ENCODE data around the gene CYTH3. TPM values are rescaled to one million over a fixed set of nuclear protein-coding genes. Genes with fewer than 3 reads are reported as not detected.

The CYTH3 gene
- total and polyA plus RNA-seq, 2 experiments from 2014 or later = 11.9 to 15.7 TPM

- TF ChIP-seq EZH2phosphoT487 (IDR thresholded peaks at IDR 0.05; ENCODE audit: low read depth, severe bottlenecking, unreplicated experiment) (no peak), EZH2 (IDR thresholded peaks at IDR 0.05; ENCODE audit: borderline replicate concordance) (no peak), CTCF (IDR thresholded peaks at IDR 0.05; ENCODE audit: poor library complexity) (no peak)
- DNase-seq (ENCODE audit: low spot score) = no peak
- no peaks in the 10 kb centered on the region for H3K79me2 ChIP-seq
- no peak overlapping the region for H2AFZ ChIP-seq
- no peaks in the 10 kb centered on the region for H3K36me3 ChIP-seq (replicated peaks; ENCODE audit: insufficient read depth, low read depth)
- no peak overlapping the region for H3K4me2 ChIP-seq
- H4K20me1 ChIP-seq (ENCODE audit: insufficient read depth, poor library complexity, severe bottlenecking) = no peaks in the 10 kb centered on the region
- no peak overlapping the region for H3K27ac ChIP-seq
- no peak overlapping the region for H3K4me3 ChIP-seq
- WGBS (ENCODE audit: low lambda C conversion rate, missing lambda C conversion rate) = 88% methylated on average over 6 of the region's 6 CpGs
- H3K9me3 ChIP-seq (ENCODE audit: low read depth) = no peaks in the 10 kb centered on the region
- H3K4me1 ChIP-seq (ENCODE audit: insufficient read depth) = no peaks in the 10 kb centered on the region
- no peaks in the 10 kb centered on the region for H3K9me2 ChIP-seq (replicated peaks; ENCODE audit: insufficient read depth)
- H3K27me3 ChIP-seq = no peaks in the 10 kb centered on the region
Measured at GRCh38 chr7:6316226-6316625, 43.8 kb upstream of the CYTH3 start.

DNA sequence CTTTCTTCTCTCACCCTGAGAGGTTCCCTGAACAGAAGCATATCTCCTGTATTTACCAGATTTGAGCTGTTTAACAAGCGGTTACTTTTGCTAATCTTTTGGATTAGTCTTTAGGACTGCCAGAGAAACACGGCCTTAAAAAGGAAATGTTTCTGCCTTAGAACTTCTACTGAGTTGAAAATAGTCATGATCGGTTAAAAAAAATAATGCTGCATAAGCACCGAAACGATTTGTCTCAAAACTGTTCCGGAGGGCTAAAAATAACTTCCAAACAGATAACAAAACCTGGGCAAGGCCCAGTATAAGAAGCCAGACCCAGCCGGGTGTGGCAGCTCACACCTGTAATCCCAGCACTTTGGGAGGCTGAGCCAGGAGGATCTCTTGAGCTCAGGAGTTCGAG is 43.3 kb upstream of the CYTH3 start:
- no peak overlapping the region for H3K4me3 ChIP-seq
- no peaks in the 10 kb centered on the region for H4K20me1 ChIP-seq (ENCODE audit: insufficient read depth, poor library complexity, severe bottlenecking)
- no peaks in the 10 kb centered on the region for H3K79me2 ChIP-seq
- no peaks in the 10 kb centered on the region for H3K9me3 ChIP-seq (ENCODE audit: low read depth)
- TF ChIP-seq CTCF (IDR thresholded peaks at IDR 0.05; ENCODE audit: poor library complexity) = no peak
- TF ChIP-seq EZH2phosphoT487 (IDR thresholded peaks at IDR 0.05; ENCODE audit: low read depth, severe bottlenecking, unreplicated experiment) = no peak
- TF ChIP-seq EZH2 (IDR thresholded peaks at IDR 0.05; ENCODE audit: borderline replicate concordance) = no peak
- no peak for DNase-seq (ENCODE audit: low spot score)
- WGBS (ENCODE audit: low lambda C conversion rate, missing lambda C conversion rate) = 69% methylated on average over 8 of the region's 8 CpGs
- no peak overlapping the region for H3K27ac ChIP-seq
- no peaks in the 10 kb centered on the region for H3K4me1 ChIP-seq (ENCODE audit: insufficient read depth)
- no peaks in the 10 kb centered on the region for H3K27me3 ChIP-seq
- no peak overlapping the region for H3K4me2 ChIP-seq
- no peak overlapping the region for H2AFZ ChIP-seq
- H3K36me3 ChIP-seq (replicated peaks; ENCODE audit: insufficient read depth, low read depth) = no peaks in the 10 kb centered on the region
- no peaks in the 10 kb centered on the region for H3K9me2 ChIP-seq (replicated peaks; ENCODE audit: insufficient read depth)

DNA sequence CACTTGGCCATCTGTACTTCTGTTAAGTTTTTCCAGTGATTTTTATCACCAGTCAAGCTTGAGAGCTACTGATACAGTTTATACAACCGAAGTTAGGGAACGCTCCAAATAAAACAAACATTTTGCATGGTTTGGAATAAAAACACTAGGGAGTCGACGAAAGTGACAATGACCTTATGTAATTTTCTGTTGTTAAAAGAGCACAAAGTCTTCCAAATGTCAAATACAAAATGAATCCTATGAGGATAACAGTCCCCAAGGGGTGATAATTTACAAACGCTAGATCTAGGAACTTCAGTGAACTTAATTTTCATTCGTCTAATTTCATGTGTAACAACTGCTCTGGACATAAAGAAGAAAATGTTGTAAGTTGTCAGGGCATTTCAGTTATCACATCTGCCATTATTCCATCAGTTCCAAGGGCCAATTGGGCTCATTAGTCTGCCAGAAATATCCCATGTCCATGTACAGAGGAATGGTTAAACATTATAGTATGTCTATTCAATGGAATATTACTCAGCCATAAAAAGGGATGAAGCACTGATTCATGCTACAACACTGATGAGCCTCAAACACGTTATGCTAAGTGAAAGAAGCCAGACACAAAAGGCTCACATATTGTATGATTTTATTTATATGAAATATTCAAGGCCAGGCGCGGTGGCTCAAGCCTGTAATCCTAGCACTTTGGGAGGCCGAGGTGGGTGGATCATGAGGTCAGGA is 38.0 kb upstream of the CYTH3 start:
- 89% methylated on average over 10 of the region's 10 CpGs for WGBS (ENCODE audit: low lambda C conversion rate, missing lambda C conversion rate)
- no peaks in the 10 kb centered on the region for H3K9me3 ChIP-seq (ENCODE audit: low read depth)
- DNase-seq (ENCODE audit: low spot score) = no peak
- no peaks in the 10 kb centered on the region for H3K9me2 ChIP-seq (replicated peaks; ENCODE audit: insufficient read depth)
- no peak overlapping the region for H3K4me2 ChIP-seq
- H2AFZ ChIP-seq = no peak overlapping the region
- no peak overlapping the region for H3K27ac ChIP-seq
- no peak for TF ChIP-seq EZH2 (IDR thresholded peaks at IDR 0.05; ENCODE audit: borderline replicate concordance)
- TF ChIP-seq EZH2phosphoT487 (IDR thresholded peaks at IDR 0.05; ENCODE audit: low read depth, severe bottlenecking, unreplicated experiment) = no peak
- TF ChIP-seq CTCF (IDR thresholded peaks at IDR 0.05; ENCODE audit: poor library complexity) = no peak
- H3K79me2 ChIP-seq = no peaks in the 10 kb centered on the region
- no peaks in the 10 kb centered on the region for H3K36me3 ChIP-seq (replicated peaks; ENCODE audit: insufficient read depth, low read depth)
- H4K20me1 ChIP-seq (ENCODE audit: insufficient read depth, poor library complexity, severe bottlenecking) = no peaks in the 10 kb centered on the region
- H3K27me3 ChIP-seq = no peaks in the 10 kb centered on the region
- H3K4me3 ChIP-seq = no peak overlapping the region
- no peaks in the 10 kb centered on the region for H3K4me1 ChIP-seq (ENCODE audit: insufficient read depth)

Data from hepatocyte (in vitro differentiated cells).